T-helper 17 cell (primary cell): Measurements from ENCODE around the gene ELAVL4. TPM values are rescaled to one million over a fixed set of nuclear protein-coding genes. Genes with fewer than 3 reads are reported as not detected.

Experiments used
- ATAC-seq: fragments of 150-1000 bp; cut with Tn5 transposase; 2 replicates; pipeline ENCODE4 v1.10.0; 2021; ENCODE audit warnings: mild to moderate bottlenecking, moderate library complexity
- DNase-seq, 3 donors: peaks; one replicate each; pipeline versions ENCODE4 v3.0.0 to v3.0.0-alpha.2; 2020 to 2021
- H3K9me3 ChIP-seq: one replicate; pipeline ENCODE4 v1.7.0; 2013; ENCODE audit warnings: low read length, mild to moderate bottlenecking; ENCODE audit not compliant: control insufficient read depth, poor library complexity, severe bottlenecking
- H3K27ac Mint-ChIP-seq: one replicate; pipeline ENCODE4 v1.8.0; 2022; ENCODE audit warnings: mild to moderate bottlenecking, moderate library complexity, mixed read lengths
- H3K27me3 Mint-ChIP-seq: one replicate; pipeline ENCODE4 v1.8.0; 2022; ENCODE audit warnings: mixed read lengths
- H3K36me3 Mint-ChIP-seq: one replicate; pipeline ENCODE4 v1.8.0; 2022; ENCODE audit warnings: low read depth, mixed read lengths
- H3K4me1 Mint-ChIP-seq: one replicate; pipeline ENCODE4 v1.8.0; 2022; ENCODE audit warnings: mild to moderate bottlenecking, mixed read lengths
- H3K4me3 Mint-ChIP-seq: one replicate; pipeline ENCODE4 v1.8.0; 2022; ENCODE audit warnings: mild to moderate bottlenecking, moderate library complexity, mixed read lengths
- total RNA-seq, 4 donors: library from RNA in 2 of 4; stranded (reverse) in 2 of 4; gene quantifications; one replicate each; pipeline ENCODE4 v1.2.3 and lab custom pipeline; 2022 to 2026

ELAVL4 gene
- total RNA-seq (not detected), total RNA-seq (lab: John Stamatoyannopoulos, UW) (0 reads per million in 2 donors)

GRCh38 chr1:50108497-50109059 is at the start of gene ELAVL4:
Gene ELAVL4 (plus strand): TSS chr1:50108920. CDS start chr1:50109190, 270 bp downstream.
- Mint-ChIP-seq H3K36me3 (peaks cover 4% of the 10 kb centered on the region), H3K27me3 (peaks cover 79% of the 10 kb centered on the region), H3K4me1 (peaks cover 13% of the 10 kb centered on the region), H3K27ac (no peak within 1 kb of the TSS), H3K4me3 (peak within 1 kb of the TSS; percentile 43)
- no peak for ATAC-seq
- no peak for DNase-seq
- H3K9me3 ChIP-seq = no peaks in the 10 kb centered on the region

- Mint-ChIP-seq H3K27ac (no peak overlapping the region), H3K27me3 (no peaks in the 10 kb centered on the region), H3K4me1 (no peaks in the 10 kb centered on the region), H3K4me3 (no peak overlapping the region), H3K36me3 (no peaks in the 10 kb centered on the region)
- ATAC-seq (no peak), DNase-seq (no peak)
- no peaks in the 10 kb centered on the region for H3K9me3 ChIP-seq
Observed at GRCh38 chr1:50060279-50060678, 48.4 kb upstream of the ELAVL4 start.

GRCh38 chr1:50066806-50067205 is 41.9 kb upstream of the ELAVL4 start:
- no peaks in the 10 kb centered on the region for H3K4me1 Mint-ChIP-seq
- no peaks in the 10 kb centered on the region for H3K36me3 Mint-ChIP-seq
- peaks cover 4% of the 10 kb centered on the region for H3K27me3 Mint-ChIP-seq
- no peak for DNase-seq
- ATAC-seq = no peak
- H3K9me3 ChIP-seq = no peaks in the 10 kb centered on the region
- no peak overlapping the region for H3K27ac Mint-ChIP-seq
- no peak overlapping the region for H3K4me3 Mint-ChIP-seq

- ATAC-seq (no peak), DNase-seq (no peak)
- Mint-ChIP-seq H3K4me3 (no peak overlapping the region), H3K36me3 (no peaks in the 10 kb centered on the region), H3K27me3 (no peaks in the 10 kb centered on the region), H3K4me1 (no peaks in the 10 kb centered on the region), H3K27ac (no peak overlapping the region)
- H3K9me3 ChIP-seq = no peaks in the 10 kb centered on the region
Observed at GRCh38 chr1:50074931-50075330, 33.8 kb upstream of the ELAVL4 start.

GRCh38 chr1:50077273-50077672 is 31.4 kb upstream of the ELAVL4 start:
- Mint-ChIP-seq H3K27me3 (no peaks in the 10 kb centered on the region), H3K27ac (no peak overlapping the region), H3K4me3 (no peak overlapping the region), H3K4me1 (no peaks in the 10 kb centered on the region), H3K36me3 (no peaks in the 10 kb centered on the region)
- no peaks in the 10 kb centered on the region for H3K9me3 ChIP-seq
- ATAC-seq (no peak), DNase-seq (no peak)

- H3K9me3 ChIP-seq = no peaks in the 10 kb centered on the region
- DNase-seq (no peak), ATAC-seq (no peak)
- H3K27ac Mint-ChIP-seq = no peak overlapping the region
- H3K4me3 Mint-ChIP-seq = no peak overlapping the region
- H3K36me3 Mint-ChIP-seq = no peaks in the 10 kb centered on the region
- H3K27me3 Mint-ChIP-seq = no peaks in the 10 kb centered on the region
- no peaks in the 10 kb centered on the region for H3K4me1 Mint-ChIP-seq
Observed at GRCh38 chr1:50080904-50081586, 27.7 kb upstream of the ELAVL4 start.

GRCh38 chr1:50084389-50084788 is 24.3 kb upstream of the ELAVL4 start:
- ATAC-seq = no peak
- no peak for DNase-seq
- H3K36me3 Mint-ChIP-seq = no peaks in the 10 kb centered on the region
- H3K27ac Mint-ChIP-seq = no peak overlapping the region
- H3K4me3 Mint-ChIP-seq = no peak overlapping the region
- no peaks in the 10 kb centered on the region for H3K9me3 ChIP-seq
- H3K4me1 Mint-ChIP-seq = no peaks in the 10 kb centered on the region
- peaks cover 14% of the 10 kb centered on the region for H3K27me3 Mint-ChIP-seq

- Mint-ChIP-seq H3K27me3 (peaks cover 36% of the 10 kb centered on the region), H3K4me1 (no peaks in the 10 kb centered on the region)
- ATAC-seq = no peak
Observed at GRCh38 chr1:50091068-50091467, 17.7 kb upstream of the ELAVL4 start.

GRCh38 chr1:50095716-50096115 is 13.0 kb upstream of the ELAVL4 start:
- DNase-seq (no peak), ATAC-seq (no peak)
- peaks cover 21% of the 10 kb centered on the region for H3K27me3 Mint-ChIP-seq
- no peaks in the 10 kb centered on the region for H3K4me1 Mint-ChIP-seq
- no peak overlapping the region for H3K4me3 Mint-ChIP-seq
- no peaks in the 10 kb centered on the region for H3K9me3 ChIP-seq
- H3K27ac Mint-ChIP-seq = no peak overlapping the region
- H3K36me3 Mint-ChIP-seq = no peaks in the 10 kb centered on the region

More at GRCh38 chr1:50091068-50091467, 17.7 kb upstream of the ELAVL4 start:
- Mint-ChIP-seq H3K4me3 (no peak overlapping the region), H3K27ac (no peak overlapping the region), H3K36me3 (no peaks in the 10 kb centered on the region)
- no peaks in the 10 kb centered on the region for H3K9me3 ChIP-seq
- no peak for DNase-seq

GRCh38 chr1:50097021-50097679 is 11.6 kb upstream of the ELAVL4 start:
- Mint-ChIP-seq H3K27ac (no peak overlapping the region), H3K4me3 (no peak overlapping the region), H3K36me3 (no peaks in the 10 kb centered on the region), H3K4me1 (no peaks in the 10 kb centered on the region), H3K27me3 (peaks cover 18% of the 10 kb centered on the region)
- ATAC-seq (no peak), DNase-seq (no peak)
- H3K9me3 ChIP-seq = no peaks in the 10 kb centered on the region

- H3K4me3 Mint-ChIP-seq = no peak overlapping the region
- ATAC-seq (no peak), DNase-seq (no peak)
- peaks cover 13% of the 10 kb centered on the region for H3K27me3 Mint-ChIP-seq
- no peak overlapping the region for H3K27ac Mint-ChIP-seq
- no peaks in the 10 kb centered on the region for H3K36me3 Mint-ChIP-seq
- no peaks in the 10 kb centered on the region for H3K4me1 Mint-ChIP-seq
- no peaks in the 10 kb centered on the region for H3K9me3 ChIP-seq
Observed at GRCh38 chr1:50097791-50098190, 10.9 kb upstream of the ELAVL4 start.

- H3K4me1 Mint-ChIP-seq = no peaks in the 10 kb centered on the region
- H3K27ac Mint-ChIP-seq = no peak overlapping the region
Observed at GRCh38 chr1:50098591-50099021, 10.1 kb upstream of the ELAVL4 start.

GRCh38 chr1:50099654-50100053 is 9.1 kb upstream of the ELAVL4 start:
- Mint-ChIP-seq H3K4me1 (no peaks in the 10 kb centered on the region), H3K27me3 (peaks cover 21% of the 10 kb centered on the region), H3K36me3 (no peaks in the 10 kb centered on the region), H3K4me3 (no peak overlapping the region), H3K27ac (no peak overlapping the region)
- DNase-seq (no peak), ATAC-seq (no peak)
- no peaks in the 10 kb centered on the region for H3K9me3 ChIP-seq

More at GRCh38 chr1:50098591-50099021, 10.1 kb upstream of the ELAVL4 start:
- no peaks in the 10 kb centered on the region for H3K9me3 ChIP-seq
- H3K4me3 Mint-ChIP-seq = no peak overlapping the region
- DNase-seq (no peak), ATAC-seq (no peak)
- no peaks in the 10 kb centered on the region for H3K36me3 Mint-ChIP-seq
- peaks cover 11% of the 10 kb centered on the region for H3K27me3 Mint-ChIP-seq
